ENCODE results near the gene NPHS1.
"Not testable (repeated sequence)": the region's sequence is repeated elsewhere in the genome, so short reads cannot be mapped to it uniquely, and the experiment has no call there.

NPHS1 gene

GRCh38 chr19:35846038-35846668 lies 6.2 kb downstream of the NPHS1 start:
- DNase-seq: no peak

- DNase-seq: no peak
These were observed 6.9 kb downstream of the NPHS1 start for GRCh38 chr19:35845215-35846037.

- DNase-seq: no peak
These were observed 7.7 kb downstream of the NPHS1 start for GRCh38 chr19:35844482-35845214.

- no peak for DNase-seq
These were observed 8.4 kb downstream of the NPHS1 start for GRCh38 chr19:35843676-35844481.

- DNase-seq: no peak
These were observed 9.5 kb downstream of the NPHS1 start for GRCh38 chr19:35842666-35843272.

GRCh38 chr19:35841961-35842595 lies 10.2 kb downstream of the NPHS1 start:
- no peak for DNase-seq

GRCh38 chr19:35836096-35836495 lies 16.2 kb downstream of the NPHS1 start:
- not testable (repeated sequence) for DNase-seq

- no peak for DNase-seq
These were observed 18.3 kb downstream of the NPHS1 start for GRCh38 chr19:35833972-35834371.

GRCh38 chr19:35832054-35832453 lies 20.2 kb downstream of the NPHS1 start:
- no peak for DNase-seq

- DNase-seq: no peak
These were observed 21.3 kb downstream of the NPHS1 start for GRCh38 chr19:35830986-35831385.

- peak; percentile 21 for DNase-seq
These were observed 23.5 kb downstream of the NPHS1 start for GRCh38 chr19:35828692-35829301.

GRCh38 chr19:35824150-35824549 lies 28.2 kb downstream of the NPHS1 start:
- no peak for DNase-seq

GRCh38 chr19:35822579-35822978 lies 29.7 kb downstream of the NPHS1 start:
- DNase-seq: no peak

GRCh38 chr19:35818445-35818844 lies 33.9 kb downstream of the NPHS1 start:
- DNase-seq: no peak

GRCh38 chr19:35816846-35817245 lies 35.5 kb downstream of the NPHS1 start:
- no peak for DNase-seq

GRCh38 chr19:35816262-35816661 lies 36.0 kb downstream of the NPHS1 start:
- no peak for DNase-seq

- no peak for DNase-seq
These were observed 39.0 kb downstream of the NPHS1 start for GRCh38 chr19:35813043-35813890.

- no peak for DNase-seq
These were observed 39.9 kb downstream of the NPHS1 start, which contains the start of gene PRODH2 for GRCh38 chr19:35812220-35813042. Gene PRODH2, minus strand, starts transcription at chr19:35812845. Its CDS starts 40 bp downstream, at chr19:35812805.

Data from KG1 (cell line).